NB4 (cell line): ENCODE results near the gene TMEM170B.
A peak's percentile ranks its signal among the peaks of the same experiment; 100 is the strongest.

Source experiments
- DNase-seq: peaks from one replicate; pipeline ENCODE4 v3.0.0; 2010; ENCODE audit warnings: low read depth
- H3K4me3 ChIP-seq: one replicate; pipeline ENCODE4 v1.5.1; 2011; ENCODE audit warnings: mild to moderate bottlenecking, low read depth, low read length, moderate library complexity
- MYC ChIP-seq: IDR thresholded peaks from 2 replicates; pipeline ENCODE4 v1.6.1; 2011; ENCODE audit warnings: low read depth, low read length
- POLR2A ChIP-seq: IDR thresholded peaks from 2 replicates; pipeline ENCODE4 v1.6.1; 2011; ENCODE audit warnings: mild to moderate bottlenecking; ENCODE audit not compliant: insufficient read length; ENCODE audit errors: extremely low read depth
- TF ChIP-seq, protein P1 (sequence below): IDR thresholded peaks from 2 replicates; pipeline ENCODE4 v1.6.1; 2011; ENCODE audit warnings: low read depth, low read length
- TF ChIP-seq, protein P2 (sequence below): IDR thresholded peaks from one replicate; pipeline ENCODE4 v1.5.1; 2012; ENCODE audit warnings: low read depth, low read length

The TMEM170B gene

DNA sequence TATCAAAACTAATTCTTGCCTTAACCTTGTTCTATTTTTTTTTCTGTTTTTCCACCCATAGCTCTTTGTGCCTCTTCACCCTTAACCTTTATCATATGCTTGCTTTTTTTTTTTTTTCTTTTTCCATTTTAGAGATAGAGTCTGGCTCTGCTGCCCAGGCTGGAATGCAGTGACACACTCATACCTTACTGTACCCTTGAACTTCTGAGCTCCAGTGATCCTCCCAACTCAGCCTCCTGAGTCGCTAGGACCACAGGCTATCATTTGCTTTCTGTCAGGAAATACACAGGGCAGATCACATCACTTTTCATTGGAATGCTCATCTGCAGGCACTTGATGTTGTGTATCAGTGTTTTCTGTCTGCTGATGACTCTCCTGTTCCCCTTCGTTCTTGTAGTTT is 33.5 kb downstream of the TMEM170B start:
- no peak overlapping the region for H3K4me3 ChIP-seq
- TF ChIP-seq, protein P1, sequence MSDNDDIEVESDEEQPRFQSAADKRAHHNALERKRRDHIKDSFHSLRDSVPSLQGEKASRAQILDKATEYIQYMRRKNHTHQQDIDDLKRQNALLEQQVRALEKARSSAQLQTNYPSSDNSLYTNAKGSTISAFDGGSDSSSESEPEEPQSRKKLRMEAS: no peak
- no peak for TF ChIP-seq MYC
- TF ChIP-seq, protein P2, sequence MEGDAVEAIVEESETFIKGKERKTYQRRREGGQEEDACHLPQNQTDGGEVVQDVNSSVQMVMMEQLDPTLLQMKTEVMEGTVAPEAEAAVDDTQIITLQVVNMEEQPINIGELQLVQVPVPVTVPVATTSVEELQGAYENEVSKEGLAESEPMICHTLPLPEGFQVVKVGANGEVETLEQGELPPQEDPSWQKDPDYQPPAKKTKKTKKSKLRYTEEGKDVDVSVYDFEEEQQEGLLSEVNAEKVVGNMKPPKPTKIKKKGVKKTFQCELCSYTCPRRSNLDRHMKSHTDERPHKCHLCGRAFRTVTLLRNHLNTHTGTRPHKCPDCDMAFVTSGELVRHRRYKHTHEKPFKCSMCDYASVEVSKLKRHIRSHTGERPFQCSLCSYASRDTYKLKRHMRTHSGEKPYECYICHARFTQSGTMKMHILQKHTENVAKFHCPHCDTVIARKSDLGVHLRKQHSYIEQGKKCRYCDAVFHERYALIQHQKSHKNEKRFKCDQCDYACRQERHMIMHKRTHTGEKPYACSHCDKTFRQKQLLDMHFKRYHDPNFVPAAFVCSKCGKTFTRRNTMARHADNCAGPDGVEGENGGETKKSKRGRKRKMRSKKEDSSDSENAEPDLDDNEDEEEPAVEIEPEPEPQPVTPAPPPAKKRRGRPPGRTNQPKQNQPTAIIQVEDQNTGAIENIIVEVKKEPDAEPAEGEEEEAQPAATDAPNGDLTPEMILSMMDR: no peak
- TF ChIP-seq POLR2A: no peak
- DNase-seq: no peak

DNA sequence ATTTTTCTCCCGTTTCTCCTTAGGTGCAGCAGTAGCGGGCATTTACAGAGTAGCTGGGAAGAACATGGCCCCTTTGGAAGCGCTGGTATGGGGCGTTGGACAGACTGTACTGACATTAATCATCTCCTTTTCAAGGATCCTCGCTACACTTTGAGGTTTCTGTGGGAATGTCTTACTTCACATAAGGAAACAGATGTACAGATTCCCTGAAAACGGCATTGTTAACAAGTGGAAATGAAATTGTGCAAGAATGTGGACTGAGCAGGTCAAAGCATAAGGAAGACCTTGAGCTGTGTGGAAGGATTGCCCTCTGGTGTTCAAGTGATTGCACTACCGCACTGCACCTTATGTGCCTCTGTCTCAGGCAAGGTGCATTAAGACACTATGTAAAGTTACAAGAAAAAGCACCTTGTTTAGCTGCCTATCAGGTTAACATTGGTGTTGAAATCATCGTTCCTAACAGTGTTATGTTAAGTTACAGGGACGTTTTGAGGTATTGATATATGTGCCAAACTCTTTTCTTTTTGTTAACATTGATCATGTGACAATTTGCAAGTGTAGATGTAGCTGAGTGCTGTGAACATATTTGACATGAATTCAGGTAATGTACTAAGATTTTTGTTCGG is 38.0 kb downstream of the TMEM170B start:
- DNase-seq: peak; percentile 88
- no peak overlapping the region for H3K4me3 ChIP-seq
- TF ChIP-seq POLR2A (no peak), MYC (peak; percentile 33; the same call in 1 of the 2 replicates)
- TF ChIP-seq, protein P1: peak; percentile 68; the same call in 1 of the 2 replicates
- TF ChIP-seq, protein P2: peak; percentile 95

DNA sequence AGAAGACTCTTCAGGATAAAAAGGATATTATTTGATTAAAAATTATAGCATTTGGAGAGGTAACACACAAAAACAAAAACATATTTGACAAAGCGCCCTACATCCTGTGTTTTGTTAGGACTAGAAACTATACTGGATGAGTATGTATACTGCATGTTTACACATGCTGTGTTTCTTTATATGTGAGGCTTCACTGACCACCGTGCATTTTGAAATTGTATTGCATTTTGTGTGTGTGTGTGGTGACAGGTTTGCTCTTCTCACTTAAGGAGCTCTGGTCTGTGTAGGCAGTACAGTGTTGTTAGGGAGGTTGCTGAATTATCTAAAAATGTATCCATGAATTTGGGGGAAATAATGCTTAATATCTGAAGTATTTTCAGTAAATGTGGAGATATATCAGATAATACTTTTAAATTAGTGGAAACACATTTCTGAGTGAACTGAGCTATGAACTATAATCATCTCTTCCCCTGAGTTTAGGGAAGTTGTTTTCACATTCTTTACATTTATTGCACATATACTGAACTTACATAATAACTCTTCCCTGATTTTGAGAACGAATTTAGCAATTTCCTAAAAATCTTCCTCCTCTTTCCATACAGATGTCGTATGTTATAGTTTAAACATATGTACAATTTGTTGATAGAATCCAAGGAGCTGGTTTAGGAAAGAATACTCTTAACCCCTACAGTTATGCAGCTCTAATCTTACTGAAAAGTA is 43.3 kb downstream of the TMEM170B start:
- peak; percentile 22 for DNase-seq
- TF ChIP-seq POLR2A (no peak), MYC (no peak)
- TF ChIP-seq, protein P1: no peak
- TF ChIP-seq, protein P2: no peak

DNA sequence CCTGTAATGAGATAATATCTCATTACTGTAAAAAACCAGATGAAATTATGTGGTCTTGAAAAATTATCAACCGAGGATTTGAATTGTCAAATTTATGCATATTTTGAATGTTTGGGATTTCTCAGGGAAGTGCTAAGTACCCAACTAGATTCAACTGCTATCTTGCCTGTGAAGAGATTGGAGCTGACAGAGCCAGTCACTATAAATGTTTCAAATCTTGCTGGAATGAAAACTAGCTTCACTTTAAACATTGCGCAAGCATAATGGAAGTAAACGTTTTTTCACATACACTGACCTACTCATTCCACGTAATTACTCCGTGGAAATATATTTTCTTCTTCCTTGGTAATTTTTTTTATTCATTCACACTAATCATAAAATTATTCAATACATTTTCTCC is 46.7 kb downstream of the TMEM170B start:
- no peak for DNase-seq
- TF ChIP-seq, protein P1: no peak
- TF ChIP-seq, protein P2: no peak
- no peak overlapping the region for H3K4me3 ChIP-seq

More for the DNA sequence above, 43.3 kb downstream of the TMEM170B start:
- H3K4me3 ChIP-seq: no peak overlapping the region

DNA sequence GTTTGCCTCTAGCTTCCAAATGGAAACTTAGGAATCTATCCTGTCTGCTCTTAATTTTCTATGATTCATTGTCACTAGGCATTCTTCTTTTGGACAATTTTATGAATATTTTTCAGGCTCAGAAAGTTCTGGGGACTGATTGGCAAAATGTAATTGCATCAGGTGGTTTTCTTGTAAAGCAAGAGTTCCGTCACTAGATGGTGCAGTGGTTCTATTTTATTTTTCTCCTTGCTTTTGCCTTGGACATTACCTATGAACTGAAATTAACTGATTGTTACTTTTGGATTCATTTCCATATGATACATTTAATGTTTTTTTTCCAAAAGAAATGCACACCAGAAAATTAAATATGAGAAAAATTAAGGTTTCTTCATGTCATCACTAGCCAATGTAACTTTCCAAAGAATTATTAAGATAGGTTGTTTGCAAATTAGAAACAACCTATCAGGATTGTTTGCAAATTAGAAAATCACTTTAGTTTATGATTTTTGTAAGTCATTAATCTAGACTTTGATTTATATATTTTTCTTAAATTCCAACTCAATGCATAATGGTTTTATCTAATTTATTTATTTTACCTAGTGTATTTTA is 48.0 kb downstream of the TMEM170B start:
- DNase-seq: peak; percentile 68
- TF ChIP-seq MYC (no peak), POLR2A (no peak)
- TF ChIP-seq, protein P2: peak; percentile 50
- TF ChIP-seq, protein P1: no peak
- H3K4me3 ChIP-seq: no peak overlapping the region
